DMS153 treated with DMSO at 0.1 percent for 48 hours (cell line): ENCODE data around the gene SETD3.

Source experiments
- DNase-seq: peaks from one replicate; lab custom pipeline; 2025; ENCODE audit not compliant: unreplicated experiment; lab: John Stamatoyannopoulos, UW

The SETD3 gene

GRCh38 chr14:99461411-99462085 lies 19.1 kb downstream of the SETD3 start:
- DNase-seq = no peak

GRCh38 chr14:99460793-99461192 lies 19.9 kb downstream of the SETD3 start:
- DNase-seq = no peak

- DNase-seq = no peak
Observed at GRCh38 chr14:99459481-99460100, 21.1 kb downstream of the SETD3 start.

- DNase-seq = no peak
Observed at GRCh38 chr14:99454246-99454645, 26.4 kb downstream of the SETD3 start.

- DNase-seq = no peak
Observed at GRCh38 chr14:99452968-99453367, 27.7 kb downstream of the SETD3 start.

GRCh38 chr14:99451234-99451633 lies 29.4 kb downstream of the SETD3 start:
- DNase-seq = no peak

- DNase-seq = no peak
Observed at GRCh38 chr14:99450266-99450665, 30.4 kb downstream of the SETD3 start.

GRCh38 chr14:99447739-99448138 lies 32.9 kb downstream of the SETD3 start:
- DNase-seq = no peak

- no peak for DNase-seq
Observed at GRCh38 chr14:99445931-99446330, 34.7 kb downstream of the SETD3 start.

GRCh38 chr14:99441918-99442317 lies 38.7 kb downstream of the SETD3 start:
- DNase-seq = no peak

- DNase-seq = no peak
Observed at GRCh38 chr14:99441157-99441870, 39.3 kb downstream of the SETD3 start.

GRCh38 chr14:99440278-99440677 lies 40.4 kb downstream of the SETD3 start:
- DNase-seq = no peak

- no peak for DNase-seq
Observed at GRCh38 chr14:99437706-99438105, 43.0 kb downstream of the SETD3 start.

GRCh38 chr14:99436247-99437180 lies 44.1 kb downstream of the SETD3 start:
- no peak for DNase-seq

- DNase-seq = no peak
Observed at GRCh38 chr14:99435327-99435726, 45.3 kb downstream of the SETD3 start.

- DNase-seq = no peak
Observed at GRCh38 chr14:99432485-99432884, 48.2 kb downstream of the SETD3 start.

- DNase-seq = no peak
Observed at GRCh38 chr14:99431986-99432385, 48.7 kb downstream of the SETD3 start.

GRCh38 chr14:99430491-99430890 lies 50.2 kb downstream of the SETD3 start:
- DNase-seq = no peak

- DNase-seq = no peak
Observed at GRCh38 chr14:99427632-99428300, 52.9 kb downstream of the SETD3 start.

- DNase-seq = no peak
Observed at GRCh38 chr14:99426813-99427346, 53.8 kb downstream of the SETD3 start.
